ENCODE data around the gene TP63. TPM values are rescaled to one million over a fixed set of nuclear protein-coding genes. Genes with fewer than 3 reads are reported as not detected.

TP63 gene
- total RNA-seq, 2 donors from 2014 or later, result not detected

GRCh38 chr3:189720736-189721417, 89.7 kb downstream of the TP63 start:
- WGBS, 2 experiments (ENCODE audit: insufficient coverage in 1 of 2, insufficient read length in 1 of 2), result 91 to 95% methylated on average over 4 to 5 of the region's 5 CpGs
- Mint-ChIP-seq H3K36me3 (ENCODE audit: low read depth) (no peaks in the 10 kb centered on the region), H3K9me3 (no peaks in the 10 kb centered on the region), H3K4me3 (no peak overlapping the region), H3K27ac (no peak overlapping the region), H3K4me1 (peaks cover 30% of the 10 kb centered on the region), H3K27me3 (ENCODE audit: insufficient read depth) (no peaks in the 10 kb centered on the region)
- no peaks in the 10 kb centered on the region for H3K36me3 ChIP-seq (ENCODE audit: control insufficient read depth, insufficient read depth, low read length)
- DNase-seq, result no peak
- TF ChIP-seq CTCF (conservative IDR thresholded peaks at IDR 0.05), result no peak
- peaks cover 6% of the 10 kb centered on the region for H3K4me1 ChIP-seq (ENCODE audit: control insufficient read depth, insufficient read depth, low read length)
- H3K9ac ChIP-seq (ENCODE audit: extremely low read depth, low read length, poor library complexity, severe bottlenecking), result no peak overlapping the region
- H3K27me3 ChIP-seq (ENCODE audit: control insufficient read depth, insufficient read depth, low read length, poor library complexity, severe bottlenecking), result peaks cover 13% of the 10 kb centered on the region
- H3K4me3 ChIP-seq (ENCODE audit: low read length), result no peak overlapping the region
- no peak overlapping the region for H3K27ac ChIP-seq (ENCODE audit: low read depth, low read length)
- H3K9me3 ChIP-seq (ENCODE audit: control insufficient read depth, low read length), result no peaks in the 10 kb centered on the region

- Histone ChIP-seq H3K36me3 (ENCODE audit: control insufficient read depth, insufficient read depth, low read length) (no peaks in the 10 kb centered on the region), H3K4me1 (ENCODE audit: control insufficient read depth, insufficient read depth, low read length) (peaks cover 6% of the 10 kb centered on the region), H3K9me3 (ENCODE audit: control insufficient read depth, low read length) (no peaks in the 10 kb centered on the region), H3K9ac (ENCODE audit: extremely low read depth, low read length, poor library complexity, severe bottlenecking) (no peak overlapping the region), H3K27me3 (ENCODE audit: control insufficient read depth, insufficient read depth, low read length, poor library complexity, severe bottlenecking) (peaks cover 13% of the 10 kb centered on the region), H3K4me3 (ENCODE audit: low read length) (no peak overlapping the region), H3K27ac (ENCODE audit: low read depth, low read length) (no peak overlapping the region)
- H3K4me1 Mint-ChIP-seq, result peaks cover 30% of the 10 kb centered on the region
- no peaks in the 10 kb centered on the region for H3K36me3 Mint-ChIP-seq (ENCODE audit: low read depth)
- no peak overlapping the region for H3K4me3 Mint-ChIP-seq
- no peaks in the 10 kb centered on the region for H3K27me3 Mint-ChIP-seq (ENCODE audit: insufficient read depth)
- TF ChIP-seq CTCF (conservative IDR thresholded peaks at IDR 0.05), result no peak
- H3K27ac Mint-ChIP-seq, result peak overlapping the region; percentile 6
- no peak for DNase-seq
- no peaks in the 10 kb centered on the region for H3K9me3 Mint-ChIP-seq
- 78 to 87% methylated on average over 5 to 8 of the region's 8 CpGs for WGBS, 2 experiments (ENCODE audit: insufficient coverage in 1 of 2, insufficient read length in 1 of 2)
Observed at GRCh38 chr3:189721873-189722665, 90.9 kb downstream of the TP63 start.

GRCh38 chr3:189724356-189724755, 93.2 kb downstream of the TP63 start:
- Histone ChIP-seq H3K9me3 (ENCODE audit: control insufficient read depth, low read length) (no peaks in the 10 kb centered on the region), H3K4me3 (ENCODE audit: low read length) (no peak overlapping the region), H3K4me1 (ENCODE audit: control insufficient read depth, insufficient read depth, low read length) (peaks cover 6% of the 10 kb centered on the region), H3K36me3 (ENCODE audit: control insufficient read depth, insufficient read depth, low read length) (no peaks in the 10 kb centered on the region), H3K27me3 (ENCODE audit: control insufficient read depth, insufficient read depth, low read length, poor library complexity, severe bottlenecking) (peaks cover under 1% of the 10 kb centered on the region), H3K27ac (ENCODE audit: low read depth, low read length) (no peak overlapping the region), H3K9ac (ENCODE audit: extremely low read depth, low read length, poor library complexity, severe bottlenecking) (no peak overlapping the region)
- H3K27ac Mint-ChIP-seq, result no peak overlapping the region
- DNase-seq, result no peak
- peaks cover 32% of the 10 kb centered on the region for H3K4me1 Mint-ChIP-seq
- WGBS, 2 experiments (ENCODE audit: insufficient coverage in 1 of 2, insufficient read length in 1 of 2), result 96% methylated on average over 4 of the region's 4 CpGs; no CpG with 5 or more reads in 1 of the 2 experiments
- TF ChIP-seq CTCF (conservative IDR thresholded peaks at IDR 0.05), result no peak
- H3K36me3 Mint-ChIP-seq (ENCODE audit: low read depth), result no peaks in the 10 kb centered on the region
- no peaks in the 10 kb centered on the region for H3K27me3 Mint-ChIP-seq (ENCODE audit: insufficient read depth)
- H3K4me3 Mint-ChIP-seq, result no peak overlapping the region
- no peaks in the 10 kb centered on the region for H3K9me3 Mint-ChIP-seq
